Measurements from ENCODE around the gene NRTN.
"Not testable (repeated sequence)": the region's sequence is repeated elsewhere in the genome, so short reads cannot be mapped to it uniquely, and the experiment has no call there.

The NRTN gene

GRCh38 chr19:5804516-5805461 is at the start of gene NRTN:
TSS of gene NRTN (plus strand) at chr19:5805067. CDS start at chr19:5824166, 19,099 bp downstream.
- DNase-seq: peak; percentile 51

- no peak for DNase-seq
Measured at GRCh38 chr19:5762608-5763217, 42.2 kb upstream of the NRTN start.

GRCh38 chr19:5765220-5765619 is 39.6 kb upstream of the NRTN start:
- DNase-seq: no peak

- DNase-seq: no peak
Measured at GRCh38 chr19:5767949-5768348, 36.9 kb upstream of the NRTN start.

GRCh38 chr19:5772416-5772815 is 32.5 kb upstream of the NRTN start:
- DNase-seq: no peak

- DNase-seq: no peak
Measured at GRCh38 chr19:5773276-5773675, 31.6 kb upstream of the NRTN start.

GRCh38 chr19:5774921-5775320 is 29.9 kb upstream of the NRTN start:
- DNase-seq: no peak

GRCh38 chr19:5775668-5776309 is 29.1 kb upstream of the NRTN start:
- DNase-seq: no peak

GRCh38 chr19:5778402-5778801 is 26.5 kb upstream of the NRTN start:
- DNase-seq: no peak

- not testable (repeated sequence) for DNase-seq
Measured at GRCh38 chr19:5780916-5781315, 24.0 kb upstream of the NRTN start.

GRCh38 chr19:5782322-5782721 is 22.5 kb upstream of the NRTN start:
- no peak for DNase-seq

GRCh38 chr19:5782945-5783919 is 21.6 kb upstream of the NRTN start:
- DNase-seq: no peak

GRCh38 chr19:5784581-5785147 is 20.2 kb upstream of the NRTN start, which contains the start of gene PRR22:
TSS of gene PRR22 (minus strand) at chr19:5784746. CDS start at chr19:5784660, 86 bp downstream.
- DNase-seq: no peak

GRCh38 chr19:5785423-5785822 is 19.4 kb upstream of the NRTN start:
- DNase-seq: no peak

- no peak for DNase-seq
Measured at GRCh38 chr19:5786593-5787408, 18.1 kb upstream of the NRTN start.

- no peak for DNase-seq
Measured at GRCh38 chr19:5787409-5788182, 17.3 kb upstream of the NRTN start.

GRCh38 chr19:5788422-5788821 is 16.4 kb upstream of the NRTN start:
- no peak for DNase-seq

- DNase-seq: no peak
Measured at GRCh38 chr19:5789351-5789761, 15.5 kb upstream of the NRTN start.

GRCh38 chr19:5789886-5790558 is 14.8 kb upstream of the NRTN start:
- DNase-seq: no peak
